ENCODE measurements around the gene CCDC74B. TPM values are rescaled to one million over a fixed set of nuclear protein-coding genes. Genes with fewer than 3 reads are reported as not detected.
"Not testable (repeated sequence)": the region's sequence is repeated elsewhere in the genome, so short reads cannot be mapped to it uniquely, and the experiment has no call there.

CCDC74B gene
- total RNA-seq, 1 donor from 2014 or later: not detected

DNA sequence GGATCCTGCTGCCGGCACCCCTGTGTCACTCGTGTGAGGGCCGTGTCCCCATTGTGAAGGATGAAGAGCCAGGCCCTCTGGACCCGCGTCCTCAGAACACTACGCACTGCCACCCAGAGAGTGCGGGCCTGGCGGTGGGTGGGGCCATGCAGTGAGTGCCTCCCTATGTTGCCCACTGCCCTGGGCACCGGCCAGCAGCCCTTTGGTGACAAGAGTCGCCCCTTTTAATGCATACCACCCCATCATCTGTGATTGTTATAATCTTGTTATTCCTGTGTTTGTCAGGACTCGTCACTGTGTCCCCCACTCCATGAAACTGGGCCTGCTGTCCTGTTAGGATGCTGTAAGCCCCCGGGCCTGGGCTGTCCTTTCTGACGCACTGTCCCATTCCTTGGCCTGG, 6.6 kb downstream of the CCDC74B start:
- not testable (repeated sequence) for H3K9me3 ChIP-seq (ENCODE audit: control insufficient read depth in 3 of 3, low read length in 3 of 3)

DNA sequence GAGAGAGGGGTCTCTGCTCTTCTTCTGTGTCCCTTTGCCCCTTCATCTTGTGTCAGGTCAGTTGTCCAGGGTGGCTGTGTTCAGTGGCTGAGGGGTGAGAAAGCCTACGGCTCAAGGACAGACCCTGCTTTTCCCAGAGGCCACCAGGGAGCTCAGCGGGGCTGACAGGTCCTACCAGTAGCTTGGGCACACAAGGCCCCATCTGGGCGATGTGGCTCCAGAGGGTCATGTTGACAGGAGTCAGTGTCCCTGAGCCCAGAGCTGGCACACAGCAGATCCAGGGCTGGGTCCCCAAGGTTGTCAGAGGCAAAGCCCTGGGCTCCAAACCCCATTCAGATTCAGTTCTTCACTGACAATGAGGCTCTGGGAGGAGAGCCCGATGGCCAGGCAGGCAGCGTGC, 7.8 kb downstream of the CCDC74B start:
- H3K27ac ChIP-seq (ENCODE audit: low read depth, low read length); H3K36me3 ChIP-seq (ENCODE audit: control insufficient read depth in 3 of 3, insufficient read depth in 3 of 3, low read length in 3 of 3); H3K4me1 ChIP-seq (ENCODE audit: control insufficient read depth in 3 of 3, insufficient read depth in 3 of 3, low read length in 3 of 3); H3K4me3 ChIP-seq (ENCODE audit: low read length in 3 of 3); H3K9me3 ChIP-seq (ENCODE audit: control insufficient read depth in 3 of 3, low read length in 3 of 3); H3K27me3 ChIP-seq (ENCODE audit: control insufficient read depth in 3 of 3, insufficient read depth in 3 of 3, low read length in 3 of 3); H3K9ac ChIP-seq (ENCODE audit: low read depth in 1 of 3, low read length in 3 of 3): not testable (repeated sequence)

More for the DNA sequence above, 6.6 kb downstream of the CCDC74B start:
- H3K27ac ChIP-seq (ENCODE audit: low read depth, low read length); H3K36me3 ChIP-seq (ENCODE audit: control insufficient read depth in 3 of 3, insufficient read depth in 3 of 3, low read length in 3 of 3); H3K27me3 ChIP-seq (ENCODE audit: control insufficient read depth in 3 of 3, insufficient read depth in 3 of 3, low read length in 3 of 3); H3K9ac ChIP-seq (ENCODE audit: low read depth in 1 of 3, low read length in 3 of 3); H3K4me1 ChIP-seq (ENCODE audit: control insufficient read depth in 3 of 3, insufficient read depth in 3 of 3, low read length in 3 of 3); H3K4me3 ChIP-seq (ENCODE audit: low read length in 3 of 3): not testable (repeated sequence)

DNA sequence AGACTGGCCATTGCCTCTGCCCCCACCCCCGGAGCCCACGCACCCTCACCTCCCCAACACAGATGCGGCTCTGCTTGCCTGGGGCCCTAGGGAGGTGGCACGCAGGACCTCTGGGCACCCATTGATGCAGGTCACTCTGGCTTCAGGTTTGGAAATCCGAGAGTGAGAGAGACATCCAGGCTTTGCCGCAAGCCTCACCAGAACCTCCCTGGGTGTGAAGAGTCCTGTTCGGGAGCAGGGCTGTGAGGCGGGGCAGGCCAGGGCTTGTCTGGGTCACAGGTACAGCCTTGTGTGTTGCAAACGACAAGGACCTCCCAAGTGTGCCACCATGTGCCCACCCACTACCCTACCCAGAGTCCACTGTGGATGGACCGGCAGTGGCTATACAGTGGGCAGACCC, 8.4 kb downstream of the CCDC74B start:
- H3K4me1 ChIP-seq (ENCODE audit: control insufficient read depth in 3 of 3, insufficient read depth in 3 of 3, low read length in 3 of 3); H3K27ac ChIP-seq (ENCODE audit: low read depth, low read length); H3K9ac ChIP-seq (ENCODE audit: low read depth in 1 of 3, low read length in 3 of 3); H3K36me3 ChIP-seq (ENCODE audit: control insufficient read depth in 3 of 3, insufficient read depth in 3 of 3, low read length in 3 of 3); H3K27me3 ChIP-seq (ENCODE audit: control insufficient read depth in 3 of 3, insufficient read depth in 3 of 3, low read length in 3 of 3); H3K4me3 ChIP-seq (ENCODE audit: low read length in 3 of 3); H3K9me3 ChIP-seq (ENCODE audit: control insufficient read depth in 3 of 3, low read length in 3 of 3): not testable (repeated sequence)

DNA sequence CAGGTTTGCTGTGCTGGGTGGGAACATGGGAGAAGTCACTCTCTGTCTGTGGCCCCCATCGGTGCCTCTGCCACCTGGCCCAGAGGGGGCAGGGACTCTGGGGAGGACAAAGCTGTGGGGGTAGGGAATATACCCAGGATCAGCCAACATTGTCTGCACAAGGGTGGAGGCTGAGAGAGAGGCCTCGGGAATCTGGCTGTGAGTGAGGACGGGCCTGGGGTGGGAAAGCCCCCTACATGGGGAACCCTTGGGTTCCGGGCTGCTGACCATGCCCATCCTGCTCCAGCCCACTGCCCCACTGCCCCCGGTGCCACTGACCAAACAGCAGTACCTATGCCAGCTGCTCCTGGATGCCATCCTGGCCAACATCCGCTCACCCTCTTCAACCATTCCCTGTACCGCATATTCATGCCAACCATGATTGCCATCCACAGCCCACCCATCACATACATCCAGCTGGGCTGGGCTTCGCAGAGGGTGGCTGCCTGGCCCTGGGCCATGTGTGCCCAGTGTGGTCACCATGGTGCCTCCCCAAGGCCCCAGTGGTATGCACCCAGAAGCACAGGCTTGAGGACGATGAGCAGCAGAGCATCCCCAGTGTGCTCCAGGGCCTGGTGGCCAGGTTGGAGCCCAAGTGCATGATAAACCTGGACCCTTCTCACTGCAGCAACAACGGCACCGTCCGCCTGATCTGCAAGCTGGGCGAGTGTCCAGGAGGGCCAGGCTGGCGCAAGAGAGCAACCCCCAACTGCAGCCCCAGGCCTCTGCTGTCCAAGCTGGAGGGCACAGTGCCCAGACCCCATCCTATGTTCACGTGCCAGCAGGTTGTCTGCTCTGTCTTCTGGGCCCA, 9.0 kb downstream of the CCDC74B start:
- Histone ChIP-seq H3K4me1 (ENCODE audit: control insufficient read depth in 3 of 3, insufficient read depth in 3 of 3, low read length in 3 of 3) (no peaks in the 10 kb centered on the region), H3K9me3 (ENCODE audit: control insufficient read depth in 3 of 3, low read length in 3 of 3) (no peaks in the 10 kb centered on the region), H3K4me3 (ENCODE audit: low read length in 3 of 3) (no peak overlapping the region), H3K36me3 (ENCODE audit: control insufficient read depth in 3 of 3, insufficient read depth in 3 of 3, low read length in 3 of 3) (no peaks in the 10 kb centered on the region), H3K9ac (ENCODE audit: low read depth in 1 of 3, low read length in 3 of 3) (no peak overlapping the region), H3K27me3 (ENCODE audit: control insufficient read depth in 3 of 3, insufficient read depth in 3 of 3, low read length in 3 of 3) (no peaks in the 10 kb centered on the region), H3K27ac (ENCODE audit: low read depth, low read length) (no peak overlapping the region)

DNA sequence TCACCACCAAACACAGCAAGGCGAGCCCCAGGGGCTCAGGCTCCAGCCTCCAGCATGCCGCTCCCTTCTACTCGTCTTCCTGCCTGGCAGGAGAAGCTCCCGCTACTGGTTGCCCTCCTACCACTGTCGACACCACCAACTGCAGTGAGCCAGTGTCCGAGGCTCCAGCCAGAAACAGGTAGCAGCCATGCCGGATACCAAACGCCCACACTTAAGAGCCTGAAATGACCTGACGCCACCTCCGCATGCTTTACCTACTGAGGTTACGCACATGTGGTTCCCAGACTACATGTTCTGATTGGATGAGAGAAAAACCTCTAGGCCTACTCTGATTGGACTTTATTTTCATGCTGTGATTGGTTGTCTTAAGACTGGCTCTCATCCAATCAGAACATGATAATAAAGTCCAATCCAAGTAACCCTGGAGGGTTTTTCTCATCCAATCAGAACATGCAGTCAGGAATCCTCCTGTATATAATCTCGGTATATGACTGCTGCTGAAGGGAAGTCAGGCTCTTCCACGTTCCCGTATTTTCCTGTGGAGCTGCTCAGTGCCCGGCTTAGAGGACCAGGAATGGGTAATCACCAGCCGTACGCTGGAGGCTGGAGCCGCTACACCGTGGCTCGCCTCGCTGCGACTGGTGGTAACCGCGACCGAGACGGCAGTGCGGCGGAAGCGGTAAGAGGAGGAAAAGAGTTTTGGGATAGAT, 15.6 kb downstream of the CCDC74B start, which contains the start of gene POTEF:
TSS of gene POTEF (minus strand) at position 103 of the 710 bp plus-strand sequence. CDS start 8,707 bp downstream, outside the sequence.
- not testable (repeated sequence) for H3K4me1 ChIP-seq (ENCODE audit: control insufficient read depth in 3 of 3, insufficient read depth in 3 of 3, low read length in 3 of 3); H3K27ac ChIP-seq (ENCODE audit: low read depth, low read length); H3K27me3 ChIP-seq (ENCODE audit: control insufficient read depth in 3 of 3, insufficient read depth in 3 of 3, low read length in 3 of 3); H3K9ac ChIP-seq (ENCODE audit: low read depth in 1 of 3, low read length in 3 of 3); H3K36me3 ChIP-seq (ENCODE audit: control insufficient read depth in 3 of 3, insufficient read depth in 3 of 3, low read length in 3 of 3); H3K9me3 ChIP-seq (ENCODE audit: control insufficient read depth in 3 of 3, low read length in 3 of 3); H3K4me3 ChIP-seq (ENCODE audit: low read length in 3 of 3)

DNA sequence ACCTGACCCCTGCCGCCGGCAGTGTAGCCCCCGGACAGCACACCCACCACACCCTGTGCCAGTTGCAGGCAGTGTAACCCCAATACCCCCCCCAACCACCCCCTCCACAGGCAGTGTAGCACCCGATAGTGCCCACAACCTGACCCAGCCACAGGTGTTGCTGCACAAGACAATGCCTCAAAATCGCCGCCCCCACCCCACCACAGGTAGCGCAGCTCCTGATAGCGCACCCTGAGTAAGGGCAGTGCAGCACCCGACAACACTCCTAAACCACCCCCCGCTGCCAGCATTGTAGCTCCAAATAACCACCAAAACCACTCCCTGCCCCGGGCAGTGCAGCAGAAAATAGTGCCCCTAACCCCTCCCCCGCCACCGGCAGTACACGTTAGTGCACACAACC, 16.4 kb downstream of the CCDC74B start:
- not testable (repeated sequence) for H3K9me3 ChIP-seq (ENCODE audit: control insufficient read depth in 3 of 3, low read length in 3 of 3); H3K4me1 ChIP-seq (ENCODE audit: control insufficient read depth in 3 of 3, insufficient read depth in 3 of 3, low read length in 3 of 3); H3K27me3 ChIP-seq (ENCODE audit: control insufficient read depth in 3 of 3, insufficient read depth in 3 of 3, low read length in 3 of 3); H3K4me3 ChIP-seq (ENCODE audit: low read length in 3 of 3); H3K9ac ChIP-seq (ENCODE audit: low read depth in 1 of 3, low read length in 3 of 3); H3K36me3 ChIP-seq (ENCODE audit: control insufficient read depth in 3 of 3, insufficient read depth in 3 of 3, low read length in 3 of 3); H3K27ac ChIP-seq (ENCODE audit: low read depth, low read length)

DNA sequence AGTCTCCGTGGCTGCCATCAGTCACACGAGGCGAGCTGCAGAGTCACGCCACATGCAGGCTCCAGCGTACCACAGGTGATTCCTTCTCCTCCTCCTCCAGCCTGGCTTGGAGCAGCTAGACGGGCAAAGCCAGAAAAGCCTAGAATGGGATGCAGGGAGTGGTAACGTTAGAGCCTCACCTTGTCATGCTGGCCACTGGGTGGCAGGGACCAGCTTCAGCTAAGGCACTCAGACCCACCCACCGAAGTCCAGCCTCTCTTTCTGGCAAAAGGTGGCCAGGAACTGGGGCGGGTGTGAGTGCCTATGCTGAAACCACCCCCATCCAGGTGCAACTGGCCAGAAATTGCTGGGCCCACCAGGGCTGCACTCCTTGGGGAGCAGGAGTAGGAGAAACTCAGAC, 17.2 kb downstream of the CCDC74B start:
- H3K36me3 ChIP-seq (ENCODE audit: control insufficient read depth in 3 of 3, insufficient read depth in 3 of 3, low read length in 3 of 3); H3K9ac ChIP-seq (ENCODE audit: low read depth in 1 of 3, low read length in 3 of 3); H3K27ac ChIP-seq (ENCODE audit: low read depth, low read length); H3K4me3 ChIP-seq (ENCODE audit: low read length in 3 of 3); H3K9me3 ChIP-seq (ENCODE audit: control insufficient read depth in 3 of 3, low read length in 3 of 3); H3K27me3 ChIP-seq (ENCODE audit: control insufficient read depth in 3 of 3, insufficient read depth in 3 of 3, low read length in 3 of 3); H3K4me1 ChIP-seq (ENCODE audit: control insufficient read depth in 3 of 3, insufficient read depth in 3 of 3, low read length in 3 of 3): not testable (repeated sequence)

DNA sequence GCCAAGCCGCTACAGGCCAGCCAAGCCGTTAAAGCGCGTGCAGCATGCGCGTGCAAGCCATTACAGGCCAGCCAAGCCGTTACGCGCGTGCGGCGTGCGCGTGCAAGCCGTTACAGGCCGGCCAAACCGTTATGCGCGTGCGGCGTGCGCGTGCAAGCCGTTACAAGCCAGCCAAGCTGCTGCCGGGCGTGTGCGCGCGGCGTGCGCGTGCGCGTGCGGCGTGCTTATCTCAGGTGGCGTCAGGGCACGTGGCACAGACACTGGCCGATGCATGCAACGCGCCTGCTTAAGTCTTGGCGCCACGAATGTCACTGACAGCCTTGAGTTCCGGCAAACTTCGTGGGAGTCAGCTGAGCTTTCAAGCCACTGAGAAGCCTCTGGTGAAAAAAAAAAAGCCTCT, 24.0 kb downstream of the CCDC74B start:
- not testable (repeated sequence) for H3K36me3 ChIP-seq (ENCODE audit: control insufficient read depth in 3 of 3, insufficient read depth in 3 of 3, low read length in 3 of 3); H3K9me3 ChIP-seq (ENCODE audit: control insufficient read depth in 3 of 3, low read length in 3 of 3); H3K27ac ChIP-seq (ENCODE audit: low read depth, low read length); H3K9ac ChIP-seq (ENCODE audit: low read depth in 1 of 3, low read length in 3 of 3); H3K27me3 ChIP-seq (ENCODE audit: control insufficient read depth in 3 of 3, insufficient read depth in 3 of 3, low read length in 3 of 3); H3K4me1 ChIP-seq (ENCODE audit: control insufficient read depth in 3 of 3, insufficient read depth in 3 of 3, low read length in 3 of 3); H3K4me3 ChIP-seq (ENCODE audit: low read length in 3 of 3)

DNA sequence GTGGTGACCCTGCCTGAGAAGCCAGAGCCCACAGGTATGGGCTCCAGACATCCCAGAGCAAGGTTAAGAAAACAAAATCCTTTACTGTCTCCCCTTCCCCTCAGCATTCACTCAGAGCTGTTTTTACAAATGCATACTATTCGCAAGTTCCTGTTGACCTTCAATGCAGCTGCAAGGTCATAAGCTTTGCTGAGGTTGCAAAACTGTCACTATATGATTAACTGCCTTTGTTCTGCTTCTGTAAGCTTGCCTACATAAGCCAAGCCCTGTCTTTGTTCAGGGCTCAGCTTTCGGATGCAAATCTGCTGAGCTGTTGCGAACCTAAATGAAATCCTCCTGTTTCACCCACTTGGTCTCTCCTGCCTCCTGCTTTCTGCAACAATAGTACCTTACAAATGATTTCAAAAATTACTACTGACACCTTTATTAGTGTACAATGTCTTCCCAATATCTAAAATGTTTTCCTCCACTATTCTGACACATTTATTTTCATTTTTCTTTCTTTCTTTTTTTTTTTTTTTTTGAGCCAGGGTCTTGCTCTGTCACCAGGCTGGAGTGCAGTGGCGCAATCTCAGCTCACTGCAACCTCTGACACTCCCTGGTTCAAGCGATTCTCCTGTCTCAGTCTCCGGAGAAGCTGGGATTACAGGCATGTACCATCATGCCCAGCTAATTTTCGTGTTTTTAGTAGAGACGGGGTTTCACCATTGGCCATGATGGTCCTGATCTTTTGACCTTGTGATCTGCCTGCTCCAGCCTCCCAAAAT, 42.1 kb downstream of the CCDC74B start:
- not testable (repeated sequence) for H3K27ac ChIP-seq (ENCODE audit: low read depth, low read length); H3K9me3 ChIP-seq (ENCODE audit: control insufficient read depth in 3 of 3, low read length in 3 of 3); H3K36me3 ChIP-seq (ENCODE audit: control insufficient read depth in 3 of 3, insufficient read depth in 3 of 3, low read length in 3 of 3); H3K4me1 ChIP-seq (ENCODE audit: control insufficient read depth in 3 of 3, insufficient read depth in 3 of 3, low read length in 3 of 3); H3K9ac ChIP-seq (ENCODE audit: low read depth in 1 of 3, low read length in 3 of 3); H3K4me3 ChIP-seq (ENCODE audit: low read length in 3 of 3); H3K27me3 ChIP-seq (ENCODE audit: control insufficient read depth in 3 of 3, insufficient read depth in 3 of 3, low read length in 3 of 3)
